IMR-90 (cell line): Measurements from ENCODE around the gene ETF1.

Experiments used
- BHLHE40 ChIP-seq: fragments of 150-350 bp; IDR thresholded peaks from 2 replicates; pipeline ENCODE4 v1.6.1; 2016; ENCODE audit warnings: mild to moderate bottlenecking, low read depth, low read length
- POLR2A ChIP-seq: IDR thresholded peaks from 2 replicates; pipeline ENCODE4 v1.6.1; 2012; ENCODE audit warnings: mild to moderate bottlenecking, low read depth, low read length
- RAD21 ChIP-seq: IDR thresholded peaks from 2 replicates; pipeline ENCODE4 v1.6.1; 2012; ENCODE audit warnings: low read length, improper control_type of control experiment
- RCOR1 ChIP-seq: IDR thresholded peaks from 2 replicates; pipeline ENCODE4 v1.6.1; 2012; ENCODE audit warnings: mild to moderate bottlenecking, low read length, improper control_type of control experiment; ENCODE audit not compliant: insufficient replicate concordance
- TF ChIP-seq, protein P1 (sequence below): conservative IDR thresholded peaks from 2 replicates; pipeline ENCODE4 v1.5.1; 2012; ENCODE audit warnings: mild to moderate bottlenecking, low read depth, low read length, improper control_type of control experiment

- no peak for TF ChIP-seq RCOR1
- TF ChIP-seq, protein P1, sequence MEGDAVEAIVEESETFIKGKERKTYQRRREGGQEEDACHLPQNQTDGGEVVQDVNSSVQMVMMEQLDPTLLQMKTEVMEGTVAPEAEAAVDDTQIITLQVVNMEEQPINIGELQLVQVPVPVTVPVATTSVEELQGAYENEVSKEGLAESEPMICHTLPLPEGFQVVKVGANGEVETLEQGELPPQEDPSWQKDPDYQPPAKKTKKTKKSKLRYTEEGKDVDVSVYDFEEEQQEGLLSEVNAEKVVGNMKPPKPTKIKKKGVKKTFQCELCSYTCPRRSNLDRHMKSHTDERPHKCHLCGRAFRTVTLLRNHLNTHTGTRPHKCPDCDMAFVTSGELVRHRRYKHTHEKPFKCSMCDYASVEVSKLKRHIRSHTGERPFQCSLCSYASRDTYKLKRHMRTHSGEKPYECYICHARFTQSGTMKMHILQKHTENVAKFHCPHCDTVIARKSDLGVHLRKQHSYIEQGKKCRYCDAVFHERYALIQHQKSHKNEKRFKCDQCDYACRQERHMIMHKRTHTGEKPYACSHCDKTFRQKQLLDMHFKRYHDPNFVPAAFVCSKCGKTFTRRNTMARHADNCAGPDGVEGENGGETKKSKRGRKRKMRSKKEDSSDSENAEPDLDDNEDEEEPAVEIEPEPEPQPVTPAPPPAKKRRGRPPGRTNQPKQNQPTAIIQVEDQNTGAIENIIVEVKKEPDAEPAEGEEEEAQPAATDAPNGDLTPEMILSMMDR: no peak
- no peak for TF ChIP-seq BHLHE40
- TF ChIP-seq POLR2A: no peak
- no peak for TF ChIP-seq RAD21
Observed at GRCh38 chr5:138506370-138507306, 36.4 kb downstream of the ETF1 start.
